GM04503 (cell line): ENCODE data around the gene SARDH.

ENCODE experiments used
- DNase-seq: peaks from one replicate; pipeline ENCODE4 v3.0.0-alpha.2; 2012; ENCODE audit warnings: low read depth

The SARDH gene

DNA sequence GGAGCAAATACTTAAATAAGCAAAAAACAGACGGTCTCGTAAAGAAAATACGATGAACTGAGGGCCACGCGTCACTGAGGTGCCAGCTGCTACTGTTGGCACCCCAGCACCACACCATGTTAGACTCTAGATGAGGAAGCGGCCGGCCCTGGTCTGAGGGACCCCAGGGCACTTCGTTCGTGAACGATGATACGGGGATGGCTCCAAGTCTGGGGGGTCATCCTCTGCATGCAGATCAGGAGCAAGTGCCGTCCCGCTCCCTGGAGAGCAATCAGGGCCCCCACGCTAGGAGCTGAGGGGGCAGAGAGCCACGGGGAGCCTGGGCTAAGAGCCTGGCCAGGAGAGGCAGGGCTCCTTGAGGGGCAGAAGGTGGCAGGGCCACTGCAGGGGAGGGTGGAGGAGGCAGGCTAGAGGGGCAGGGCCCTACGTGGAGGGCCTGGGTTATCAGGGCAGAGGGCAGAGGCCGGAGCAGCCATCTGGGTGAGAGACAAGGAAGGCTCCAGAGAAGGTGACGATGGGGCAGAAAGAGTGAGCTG, 24.1 kb downstream of the SARDH start:
- no peak for DNase-seq

DNA sequence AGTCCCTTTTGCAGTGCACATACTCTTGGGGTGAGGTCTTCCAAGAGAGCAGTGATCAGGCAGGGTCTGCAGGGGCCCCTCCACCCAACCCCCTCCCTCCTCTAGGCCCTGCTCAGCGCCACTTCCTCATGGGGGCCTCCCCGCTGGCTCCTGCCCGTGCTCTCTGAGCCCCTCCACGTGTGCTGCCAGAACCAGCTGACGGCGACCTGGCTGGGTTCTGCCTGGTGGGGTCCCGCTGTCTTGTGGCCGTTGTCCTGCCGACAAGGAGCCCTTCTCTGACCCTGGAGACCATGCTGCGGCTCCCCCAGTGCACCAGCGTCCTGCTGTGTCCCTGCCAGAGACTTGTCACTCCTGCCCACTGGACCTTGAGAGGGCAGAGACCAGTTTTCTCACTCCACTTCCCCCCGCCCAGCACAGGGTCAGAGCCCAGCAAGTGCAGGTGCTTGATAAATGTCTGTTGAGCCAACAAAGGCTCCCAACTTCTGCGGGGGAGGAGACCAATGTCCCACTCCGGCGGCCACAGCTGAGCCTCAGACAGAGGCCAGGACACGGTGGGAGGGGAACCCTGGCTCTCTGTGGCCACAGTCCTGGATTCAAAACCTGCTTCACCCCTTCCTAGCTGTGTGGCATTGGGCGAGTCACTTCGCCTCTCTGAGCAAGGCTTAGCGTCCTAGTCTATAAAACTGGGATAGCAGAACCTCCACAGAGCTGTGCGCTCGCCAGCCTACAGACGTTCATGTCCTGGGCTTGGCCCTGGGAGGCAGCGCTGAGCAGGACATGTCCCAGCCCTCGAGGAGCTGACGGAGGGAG, 24.8 kb downstream of the SARDH start:
- no peak for DNase-seq

DNA sequence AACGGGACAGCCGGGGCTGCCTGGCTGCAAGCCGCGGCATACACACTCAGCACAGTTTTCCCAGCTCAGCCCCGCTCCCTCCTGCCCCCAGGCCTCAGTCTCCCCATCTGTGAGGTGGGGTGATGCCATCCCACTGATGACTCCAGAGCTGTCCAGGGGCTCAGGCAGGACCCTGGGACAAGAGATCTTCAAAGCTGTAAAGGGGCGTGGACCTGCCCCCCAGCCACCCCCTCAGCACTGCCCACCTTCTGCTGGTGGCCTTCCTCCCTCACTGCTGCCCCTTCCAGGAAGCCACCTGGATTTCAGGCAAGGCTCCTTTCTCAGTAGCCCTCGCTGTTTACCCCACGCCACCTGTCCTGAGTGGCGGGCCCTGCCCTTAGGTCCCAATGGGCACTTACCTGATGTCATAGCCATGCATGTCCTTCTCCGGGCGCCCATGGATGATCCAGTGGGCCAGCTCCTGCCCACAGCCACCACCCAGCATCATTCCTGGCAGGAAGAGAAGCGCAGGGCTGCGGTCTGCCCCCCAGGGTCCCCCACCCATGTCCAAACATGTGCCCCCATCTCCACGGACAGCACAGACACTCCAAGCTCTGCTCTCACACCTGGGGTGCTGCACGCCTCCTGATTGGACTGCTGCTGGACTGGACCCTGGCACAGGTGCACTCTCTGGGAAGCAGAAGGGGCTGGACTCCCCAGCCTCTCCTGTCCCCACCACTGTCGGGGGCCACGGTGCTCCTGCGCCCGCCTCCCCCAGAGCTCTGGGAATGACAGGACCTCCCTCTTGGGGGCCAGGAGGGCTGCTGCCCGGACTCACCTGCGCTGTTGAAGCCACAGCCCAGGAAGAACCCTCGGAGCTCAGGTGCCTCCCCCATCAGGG, 25.7 kb downstream of the SARDH start:
- no peak for DNase-seq

DNA sequence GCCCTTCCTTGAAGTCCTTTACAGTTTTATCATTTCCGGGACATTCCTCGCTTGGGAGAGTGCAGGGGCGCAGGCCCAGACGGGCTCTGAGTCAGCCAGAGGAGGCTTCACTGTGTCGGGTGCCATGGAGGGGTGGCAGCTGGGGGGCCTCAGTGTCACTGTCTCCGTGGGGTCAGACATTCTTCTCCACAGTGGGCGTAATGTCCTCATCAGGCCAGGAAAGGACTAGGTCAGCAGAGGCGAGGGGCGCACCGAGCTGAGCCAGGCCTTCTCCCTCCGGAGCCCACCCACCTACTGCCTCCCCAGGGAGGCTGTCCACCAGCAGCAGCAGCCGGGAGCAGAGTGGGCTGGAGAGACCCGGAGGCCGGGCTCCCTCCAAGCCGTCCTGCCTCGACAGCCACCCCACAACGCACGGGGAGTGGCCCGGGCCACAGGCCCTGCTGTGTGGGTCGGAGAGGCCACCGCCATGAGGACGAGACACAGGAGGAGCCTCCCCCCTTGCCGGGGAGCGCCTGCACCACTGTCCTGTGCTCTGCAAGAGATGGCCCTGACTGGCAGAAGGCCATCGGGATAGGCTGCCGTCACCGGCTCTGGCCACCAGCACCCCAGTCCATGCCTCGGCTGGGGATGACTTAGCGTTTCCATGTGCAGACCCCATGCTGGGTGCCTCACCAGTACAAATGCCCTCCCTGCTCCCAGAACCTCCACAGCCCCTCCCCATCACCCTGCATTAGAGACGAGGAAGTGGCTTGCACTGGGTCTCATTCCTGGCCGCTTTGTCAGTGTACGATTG, 26.5 kb downstream of the SARDH start:
- DNase-seq = no peak

DNA sequence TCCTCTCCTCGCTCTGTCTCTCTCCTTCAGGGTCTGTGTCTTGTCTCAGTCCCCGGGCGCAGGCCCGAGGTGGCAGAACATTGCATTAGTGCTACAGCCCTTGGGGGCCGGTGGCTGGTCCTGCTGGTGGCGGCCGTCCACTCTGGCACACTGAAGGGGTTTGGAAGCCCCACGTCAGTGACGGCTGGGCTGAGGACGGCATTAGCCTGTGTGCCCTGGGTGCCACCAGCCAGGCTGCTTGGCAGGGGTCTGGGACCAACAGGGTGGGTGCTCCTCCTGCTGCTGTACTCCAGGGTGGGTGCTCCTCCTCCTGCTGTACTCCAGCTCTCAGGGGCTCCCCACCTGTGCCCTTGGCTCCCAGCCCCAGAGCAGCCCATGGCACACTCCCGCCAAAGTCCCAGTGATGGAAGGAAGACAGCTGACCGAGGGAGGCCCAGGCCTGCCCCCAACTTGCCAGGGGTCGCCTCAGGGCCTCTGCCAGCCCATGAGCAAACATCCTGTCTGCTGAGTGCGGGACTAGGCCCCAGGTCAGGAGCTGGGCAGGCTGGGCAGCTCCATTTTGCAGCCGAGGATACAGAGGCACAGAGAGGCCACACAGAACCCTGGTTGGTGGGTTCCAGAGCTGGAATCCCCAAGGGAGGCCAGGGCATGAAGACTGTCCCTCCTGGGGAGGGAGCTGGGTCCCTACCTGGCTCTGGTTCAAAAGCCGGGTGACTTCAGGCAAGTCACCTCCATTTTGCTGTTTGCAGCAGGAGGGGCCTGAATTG, 27.3 kb downstream of the SARDH start:
- DNase-seq = no peak

DNA sequence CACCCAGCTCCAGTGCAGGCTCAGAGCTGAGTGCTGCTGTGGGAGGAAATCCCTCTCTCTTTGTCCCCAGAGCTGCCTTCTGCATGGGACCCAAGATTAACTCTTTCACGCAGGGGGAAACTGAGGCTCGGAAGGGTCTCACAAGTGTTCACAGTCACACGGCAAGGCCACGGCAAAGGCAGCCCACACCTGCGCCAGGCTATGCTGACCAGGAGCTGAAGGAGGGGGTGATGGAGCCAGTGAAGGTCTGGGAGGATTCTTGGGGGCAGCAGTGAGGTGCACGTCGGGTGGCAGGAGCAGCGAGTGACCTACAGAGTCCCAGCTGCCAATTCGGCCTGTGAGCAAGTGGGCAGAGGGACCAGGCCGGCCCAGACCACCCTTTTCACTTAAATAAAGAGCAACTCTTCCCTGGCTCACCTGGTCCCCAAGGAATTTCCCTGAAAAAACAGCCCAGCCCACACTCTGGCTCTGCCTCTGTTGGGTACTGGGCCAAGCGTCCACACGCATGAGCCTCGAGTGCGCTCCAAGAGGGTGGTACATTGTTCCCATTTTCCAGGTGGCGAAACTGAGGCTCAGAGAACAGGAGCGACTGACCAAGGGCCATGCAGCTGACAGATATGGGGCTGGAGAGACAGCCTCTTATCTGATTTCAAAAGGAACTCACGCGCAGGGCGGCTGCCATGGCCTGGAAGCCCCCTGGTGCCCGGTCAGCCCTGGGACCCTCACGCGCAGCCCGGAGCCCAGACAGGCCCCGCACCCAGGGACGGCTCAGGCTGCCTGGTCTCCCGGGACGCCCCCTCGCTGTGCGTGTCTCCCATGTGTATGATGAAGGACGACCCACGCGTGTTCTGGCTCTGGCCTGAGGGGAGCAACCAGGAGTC, 28.2 kb downstream of the SARDH start:
- no peak for DNase-seq

DNA sequence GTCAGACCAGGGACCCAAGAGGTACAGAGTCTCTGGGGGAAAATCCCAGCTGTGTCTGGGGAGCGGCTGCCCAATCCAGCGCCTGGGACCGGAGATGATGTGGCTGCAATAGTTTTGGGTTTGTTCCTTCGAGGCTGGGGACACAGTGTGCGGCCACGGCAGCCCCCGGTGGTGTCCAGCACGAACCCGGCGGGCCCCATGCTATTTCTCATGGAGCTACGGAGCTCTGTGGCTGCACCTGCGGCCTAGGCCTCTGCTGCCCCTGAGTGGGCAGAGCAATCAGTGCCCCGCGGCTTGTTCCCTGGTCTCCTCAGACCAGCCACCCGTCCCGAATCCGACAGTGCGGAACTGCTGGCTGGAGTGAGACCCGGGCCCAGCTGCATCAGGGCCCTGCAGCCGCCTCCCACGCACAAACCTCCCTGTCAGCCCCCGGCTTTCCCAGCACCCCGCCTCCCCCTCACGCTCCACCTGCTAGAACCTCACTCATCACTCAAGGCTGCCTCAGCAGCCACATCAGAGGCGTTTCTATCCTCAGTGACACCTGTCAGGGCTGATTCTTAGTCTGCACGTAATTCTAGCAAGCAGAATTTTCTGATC, 29.0 kb downstream of the SARDH start:
- no peak for DNase-seq

DNA sequence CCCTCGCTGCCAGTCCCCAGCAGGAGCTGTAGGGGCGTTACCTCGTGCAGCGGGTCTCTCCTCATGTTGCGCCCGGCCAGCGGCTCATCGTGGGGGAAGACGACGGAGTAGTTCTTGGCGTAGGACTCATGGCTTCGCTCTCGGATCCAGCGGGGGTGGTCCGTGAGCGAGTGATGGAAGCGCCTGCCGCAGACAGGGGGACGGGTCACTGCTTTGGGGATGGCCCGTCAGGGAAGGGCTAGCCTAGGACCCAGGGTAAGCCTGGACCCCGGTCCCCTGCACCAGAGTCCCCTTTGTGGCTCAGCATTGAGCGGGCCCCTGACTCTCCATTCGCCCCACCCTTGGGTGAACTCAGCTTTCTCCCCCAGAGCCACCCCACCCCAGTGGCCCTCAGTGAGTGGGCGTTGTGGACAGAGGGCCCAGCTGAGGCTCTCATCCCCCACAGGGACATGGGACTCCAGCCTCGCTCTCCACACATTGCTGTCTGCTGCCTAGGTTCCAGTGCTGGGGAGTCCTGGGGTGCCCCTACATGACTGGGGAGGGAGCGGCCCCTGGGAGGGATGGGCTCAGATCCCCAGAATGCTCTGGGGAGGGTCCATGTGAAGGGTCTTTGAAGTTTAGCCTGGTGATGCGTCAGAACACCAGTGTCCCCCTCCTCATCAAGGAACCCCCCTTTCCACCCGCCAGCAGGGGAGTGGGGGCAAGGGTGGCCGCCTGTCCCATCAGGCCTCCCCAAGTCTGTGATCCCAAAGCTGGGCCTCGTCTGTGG, 29.7 kb downstream of the SARDH start:
- no peak for DNase-seq

DNA sequence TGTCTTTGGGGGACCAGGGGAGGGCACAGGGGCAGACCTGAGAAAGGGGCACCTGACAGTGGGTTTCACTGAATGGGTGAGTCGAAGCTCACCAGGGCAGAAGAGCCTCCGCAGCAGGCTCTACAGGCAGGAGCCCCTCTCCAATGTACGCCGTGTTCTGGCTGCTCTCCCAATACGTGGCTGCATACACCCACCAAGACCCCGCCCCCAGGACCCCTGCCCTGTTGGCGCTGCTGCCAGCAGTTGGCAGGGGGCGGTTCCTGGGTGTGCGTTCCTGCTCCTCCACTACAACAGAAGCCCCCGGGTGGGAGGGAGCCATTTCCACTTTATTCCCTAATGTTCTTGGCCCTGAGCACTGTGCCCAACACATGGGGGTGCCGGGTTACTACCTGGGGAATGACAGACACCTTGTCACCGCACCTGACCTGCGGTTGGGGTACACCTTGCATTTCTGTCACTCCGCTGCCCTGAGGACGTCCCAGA, 30.3 kb downstream of the SARDH start:
- DNase-seq = no peak

DNA sequence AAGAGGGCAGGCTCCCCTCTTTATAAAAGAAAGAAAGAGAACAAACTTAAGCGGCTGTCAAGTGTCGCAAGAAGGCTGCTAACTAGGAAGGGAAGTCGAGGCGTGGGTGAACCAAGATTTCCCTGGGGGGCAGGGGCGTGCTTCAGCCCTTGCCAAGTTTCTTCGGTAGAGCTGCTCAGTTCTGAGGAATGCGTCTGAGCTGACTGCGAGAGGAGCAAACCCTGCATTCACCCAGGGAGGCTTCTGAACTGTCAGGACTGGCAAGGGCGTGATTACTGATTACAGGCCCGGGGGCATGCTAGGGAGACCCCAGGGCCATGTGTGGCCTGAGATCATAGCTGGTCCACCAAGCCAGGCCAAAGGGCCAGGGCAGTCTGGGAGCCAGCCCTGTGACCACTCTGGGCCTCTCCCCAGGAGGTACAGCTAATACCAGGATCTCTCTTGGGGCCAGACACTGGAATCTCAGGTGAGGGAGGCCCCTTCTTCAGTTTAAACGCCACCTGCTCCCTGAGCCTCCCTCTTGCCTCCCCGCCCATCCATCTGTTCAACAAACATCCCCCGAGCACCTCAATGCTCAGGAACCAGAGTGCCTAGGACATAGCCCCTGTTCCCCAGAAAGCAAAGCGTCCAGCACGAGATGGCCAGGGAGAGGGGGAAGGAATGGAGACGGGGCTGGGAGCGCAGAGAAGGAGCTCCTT, 30.9 kb downstream of the SARDH start:
- DNase-seq = no peak

DNA sequence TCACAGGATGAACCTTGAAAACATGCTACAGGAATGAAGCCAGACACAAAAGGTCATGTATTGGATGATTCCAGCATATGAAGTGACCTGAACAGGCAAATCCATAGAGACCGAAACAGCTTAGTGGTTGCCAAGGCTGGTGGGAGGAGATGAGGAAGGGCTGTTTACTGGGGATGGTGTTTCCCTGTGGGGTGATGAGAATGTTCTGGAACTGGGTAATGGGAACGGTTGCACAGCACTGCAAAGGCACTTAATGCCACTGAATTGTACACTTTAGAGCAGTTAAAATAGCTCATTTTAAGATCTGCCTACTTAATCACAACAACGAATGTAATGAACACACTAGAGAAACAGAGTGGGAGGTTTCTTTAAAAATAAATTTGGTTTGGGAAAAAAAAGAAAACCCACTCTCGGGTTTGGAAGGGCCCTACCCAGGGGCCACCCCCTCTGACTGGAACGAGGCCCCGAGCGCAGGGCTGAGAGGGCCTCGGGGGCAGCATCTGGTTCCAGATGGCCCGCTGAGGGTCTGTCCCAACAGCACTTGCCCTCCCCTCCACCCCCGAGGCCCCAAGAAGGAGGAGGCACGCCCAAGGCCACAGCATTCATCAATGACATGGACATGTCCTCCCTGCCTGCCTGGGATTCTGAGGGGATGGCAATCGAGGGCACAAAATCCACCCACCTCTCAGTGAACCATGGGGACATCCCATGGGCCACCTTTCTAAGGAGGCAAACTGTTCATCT, 31.7 kb downstream of the SARDH start:
- no peak for DNase-seq

DNA sequence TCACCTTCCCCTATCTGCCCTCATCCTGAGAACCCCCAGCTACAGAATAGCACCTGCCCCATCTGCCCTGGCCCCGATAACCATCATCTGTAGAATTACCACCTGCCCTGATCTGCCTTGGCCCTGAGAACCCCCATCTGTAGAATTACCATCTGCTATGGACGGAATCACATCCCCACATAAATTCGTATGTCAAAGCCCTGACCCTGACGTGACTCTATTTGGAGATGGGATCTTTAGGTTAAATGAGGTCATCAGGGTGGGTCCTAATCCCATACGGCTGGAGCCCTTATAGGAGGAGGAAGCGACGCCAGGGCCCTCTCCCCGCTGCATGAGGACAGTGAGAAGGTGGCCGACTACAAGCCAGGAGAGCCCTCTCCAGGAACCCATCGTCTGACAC, 32.6 kb downstream of the SARDH start:
- DNase-seq = no peak

DNA sequence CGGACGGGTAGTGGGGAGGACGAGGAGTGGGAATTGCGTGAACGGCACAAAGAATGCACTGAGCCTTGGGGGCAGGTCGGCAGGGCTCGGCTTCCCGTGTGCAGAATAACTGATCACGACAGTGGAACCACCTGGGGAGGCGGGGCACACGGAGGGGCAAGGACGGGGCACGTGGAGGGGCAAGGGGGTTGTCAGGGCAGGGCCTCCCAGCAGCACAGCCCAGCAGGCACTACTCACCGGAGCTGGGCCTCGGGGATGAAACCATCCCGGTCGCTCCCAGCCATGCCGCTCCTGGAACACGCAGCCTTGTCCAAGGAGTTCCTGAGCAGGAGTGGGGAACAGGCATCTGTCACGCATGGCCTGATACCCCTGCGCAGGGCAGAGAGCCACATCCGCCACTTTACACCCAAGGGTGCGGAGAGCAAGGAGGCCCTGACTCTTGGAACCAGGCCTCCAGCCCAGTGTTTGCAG, 33.4 kb downstream of the SARDH start:
- DNase-seq = no peak

DNA sequence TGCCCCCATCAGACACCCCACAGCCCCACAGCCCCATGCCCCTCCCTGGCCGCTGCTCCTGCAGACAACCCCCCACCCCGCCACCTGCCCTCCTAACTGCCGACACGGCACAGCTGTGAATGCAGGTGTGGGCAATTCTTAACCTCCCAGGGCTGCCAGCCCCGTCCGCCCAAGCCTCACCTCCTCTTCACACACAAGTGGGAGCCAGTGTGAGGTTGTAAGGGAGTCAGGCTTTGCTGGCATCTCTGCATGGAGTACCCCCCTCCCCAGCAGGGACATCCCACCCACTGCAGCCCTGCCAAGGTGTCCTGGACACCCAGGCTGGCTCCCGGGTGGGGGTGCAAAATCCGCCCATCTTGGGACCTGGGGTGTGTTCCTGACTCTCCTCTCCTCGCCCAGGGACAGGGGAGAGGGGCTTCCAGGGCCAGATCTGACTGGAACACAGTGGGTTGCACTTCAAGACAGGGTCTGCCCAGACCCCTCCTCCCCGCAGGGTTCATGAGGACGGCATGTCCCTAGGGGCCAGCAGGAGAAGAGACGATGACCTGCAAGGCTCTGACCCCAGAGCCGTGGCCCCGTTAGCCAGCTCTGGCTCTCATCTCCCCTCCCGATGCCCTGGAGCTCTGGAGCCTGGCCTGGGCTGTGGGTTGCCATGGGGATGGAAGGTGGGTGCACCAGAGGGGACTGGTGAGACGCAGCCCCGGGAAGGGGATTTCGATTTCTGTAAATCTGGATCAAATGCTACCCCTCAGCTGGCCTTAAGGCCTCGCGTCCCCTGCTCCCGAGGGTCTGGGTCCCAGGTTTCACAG, 34.4 kb downstream of the SARDH start:
- DNase-seq = no peak

DNA sequence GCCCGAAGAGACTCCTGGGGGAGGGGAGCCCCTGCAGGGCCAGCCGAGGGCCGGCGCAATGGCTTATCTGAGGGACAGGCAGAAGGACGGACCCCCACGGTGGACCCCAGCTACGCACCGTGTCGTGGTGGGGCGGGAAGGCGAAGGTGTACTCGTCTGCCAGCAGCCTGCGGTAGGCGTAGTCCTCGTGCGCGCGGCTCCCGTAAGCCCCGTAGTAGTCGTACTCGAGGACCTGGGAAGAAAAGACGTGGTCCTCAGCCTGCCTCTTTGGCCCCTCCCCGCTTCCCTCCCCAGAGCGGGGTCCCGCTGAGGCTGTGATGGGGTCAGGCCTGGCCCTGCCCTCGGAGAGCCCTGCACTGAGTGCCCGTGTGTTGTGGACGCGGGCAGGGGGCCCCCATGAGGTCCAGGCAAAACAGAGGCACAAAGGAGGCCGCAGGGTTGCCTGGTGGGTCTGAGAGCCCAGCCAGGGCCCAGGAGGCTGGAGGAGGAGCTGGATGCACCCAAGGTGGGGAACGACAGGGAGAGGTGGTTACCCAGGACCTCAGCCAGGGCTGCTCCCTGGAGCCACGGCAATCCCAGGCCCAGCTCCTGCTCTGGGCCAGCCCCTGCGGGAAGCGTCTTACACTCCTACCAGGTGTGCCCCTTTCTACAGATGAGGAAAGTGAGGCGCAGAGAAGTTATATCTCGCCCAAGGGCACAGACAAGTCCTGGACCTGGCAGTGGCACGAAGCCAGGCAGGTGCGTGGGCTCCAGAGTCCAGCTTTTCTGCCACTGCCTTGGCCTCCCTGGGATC, 35.2 kb downstream of the SARDH start:
- DNase-seq = no peak
